ENCODE results near the gene FSCN2. TPM values are rescaled to one million over a fixed set of nuclear protein-coding genes. Genes with fewer than 3 reads are reported as not detected.

Gene FSCN2
- total RNA-seq, 1 experiment from 2014 or later = 1.2 TPM

GRCh38 chr17:81493198-81494038 is 34.8 kb upstream of the FSCN2 start:
- POLR2A ChIA-PET = interaction anchor here (0.6 to 1.0 kb wide), 2 partner anchors 9 to 15 kb away, joined by 5 read pairs; no protein-coding TSS in a partner anchor
- Histone ChIP-seq H3K4me1 (ENCODE audit: control insufficient read depth, insufficient read depth, low read length) (peaks cover 25% of the 10 kb centered on the region), H3K9me3 (ENCODE audit: control insufficient read depth, insufficient read depth, low read depth, low read length) (no peaks in the 10 kb centered on the region), H3K27me3 (ENCODE audit: control insufficient read depth, insufficient read depth, low read length) (no peaks in the 10 kb centered on the region), H3K27ac (ENCODE audit: low read length) (no peak overlapping the region), H3K4me3 (ENCODE audit: low read depth in 2 of 2, low read length in 2 of 2) (no peak overlapping the region), H3K36me3 (ENCODE audit: control insufficient read depth, insufficient read depth, low read length) (no peaks in the 10 kb centered on the region; the same call in 1 of the 2 replicates)
- no peak for ATAC-seq
- CTCF ChIA-PET = no interaction called here
- DNase-seq (ENCODE audit: low read depth, low spot score) = no peak
- intact Hi-C loops (cut with micrococcal nuclease; ENCODE audit: unreplicated experiment) (no loop called here), in situ Hi-C loops (cut with HindIII; ENCODE audit: low pct_unique_long_range_greater_than_20kb, low sequenced_read_pairs) (no loop called here)
- no TSS peak for BruUV-seq (replicated peaks)
- TF ChIP-seq POLR2AphosphoS5 (IDR thresholded peaks at IDR 0.05; ENCODE audit: low read depth, low read length) = no peak
- TF ChIP-seq, protein P1, sequence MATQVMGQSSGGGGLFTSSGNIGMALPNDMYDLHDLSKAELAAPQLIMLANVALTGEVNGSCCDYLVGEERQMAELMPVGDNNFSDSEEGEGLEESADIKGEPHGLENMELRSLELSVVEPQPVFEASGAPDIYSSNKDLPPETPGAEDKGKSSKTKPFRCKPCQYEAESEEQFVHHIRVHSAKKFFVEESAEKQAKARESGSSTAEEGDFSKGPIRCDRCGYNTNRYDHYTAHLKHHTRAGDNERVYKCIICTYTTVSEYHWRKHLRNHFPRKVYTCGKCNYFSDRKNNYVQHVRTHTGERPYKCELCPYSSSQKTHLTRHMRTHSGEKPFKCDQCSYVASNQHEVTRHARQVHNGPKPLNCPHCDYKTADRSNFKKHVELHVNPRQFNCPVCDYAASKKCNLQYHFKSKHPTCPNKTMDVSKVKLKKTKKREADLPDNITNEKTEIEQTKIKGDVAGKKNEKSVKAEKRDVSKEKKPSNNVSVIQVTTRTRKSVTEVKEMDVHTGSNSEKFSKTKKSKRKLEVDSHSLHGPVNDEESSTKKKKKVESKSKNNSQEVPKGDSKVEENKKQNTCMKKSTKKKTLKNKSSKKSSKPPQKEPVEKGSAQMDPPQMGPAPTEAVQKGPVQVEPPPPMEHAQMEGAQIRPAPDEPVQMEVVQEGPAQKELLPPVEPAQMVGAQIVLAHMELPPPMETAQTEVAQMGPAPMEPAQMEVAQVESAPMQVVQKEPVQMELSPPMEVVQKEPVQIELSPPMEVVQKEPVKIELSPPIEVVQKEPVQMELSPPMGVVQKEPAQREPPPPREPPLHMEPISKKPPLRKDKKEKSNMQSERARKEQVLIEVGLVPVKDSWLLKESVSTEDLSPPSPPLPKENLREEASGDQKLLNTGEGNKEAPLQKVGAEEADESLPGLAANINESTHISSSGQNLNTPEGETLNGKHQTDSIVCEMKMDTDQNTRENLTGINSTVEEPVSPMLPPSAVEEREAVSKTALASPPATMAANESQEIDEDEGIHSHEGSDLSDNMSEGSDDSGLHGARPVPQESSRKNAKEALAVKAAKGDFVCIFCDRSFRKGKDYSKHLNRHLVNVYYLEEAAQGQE (IDR thresholded peaks at IDR 0.05; ENCODE audit: insufficient read depth in 1 of 2, low read depth in 2 of 2, low read length in 1 of 2) = no peak
- TF ChIP-seq, protein P2, sequence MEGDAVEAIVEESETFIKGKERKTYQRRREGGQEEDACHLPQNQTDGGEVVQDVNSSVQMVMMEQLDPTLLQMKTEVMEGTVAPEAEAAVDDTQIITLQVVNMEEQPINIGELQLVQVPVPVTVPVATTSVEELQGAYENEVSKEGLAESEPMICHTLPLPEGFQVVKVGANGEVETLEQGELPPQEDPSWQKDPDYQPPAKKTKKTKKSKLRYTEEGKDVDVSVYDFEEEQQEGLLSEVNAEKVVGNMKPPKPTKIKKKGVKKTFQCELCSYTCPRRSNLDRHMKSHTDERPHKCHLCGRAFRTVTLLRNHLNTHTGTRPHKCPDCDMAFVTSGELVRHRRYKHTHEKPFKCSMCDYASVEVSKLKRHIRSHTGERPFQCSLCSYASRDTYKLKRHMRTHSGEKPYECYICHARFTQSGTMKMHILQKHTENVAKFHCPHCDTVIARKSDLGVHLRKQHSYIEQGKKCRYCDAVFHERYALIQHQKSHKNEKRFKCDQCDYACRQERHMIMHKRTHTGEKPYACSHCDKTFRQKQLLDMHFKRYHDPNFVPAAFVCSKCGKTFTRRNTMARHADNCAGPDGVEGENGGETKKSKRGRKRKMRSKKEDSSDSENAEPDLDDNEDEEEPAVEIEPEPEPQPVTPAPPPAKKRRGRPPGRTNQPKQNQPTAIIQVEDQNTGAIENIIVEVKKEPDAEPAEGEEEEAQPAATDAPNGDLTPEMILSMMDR (IDR thresholded peaks at IDR 0.05) = no peak
- no peak for TF ChIP-seq TCF7L2 (IDR thresholded peaks at IDR 0.05; ENCODE audit: low read depth, low read length)
- no peak for TF ChIP-seq SIN3A (IDR thresholded peaks at IDR 0.05; ENCODE audit: borderline replicate concordance, insufficient read depth, low read depth, low read length)

GRCh38 chr17:81494626-81495377 is 33.4 kb upstream of the FSCN2 start:
- ATAC-seq (0 out of 2 replicates have a peak, but pooled peaks have one; percentile 17), DNase-seq (ENCODE audit: low read depth, low spot score) (no peak)
- no peaks in the 10 kb centered on the region for H3K9me3 ChIP-seq (ENCODE audit: control insufficient read depth, insufficient read depth, low read depth, low read length)
- no peak overlapping the region for H3K27ac ChIP-seq (ENCODE audit: low read length)
- no peaks in the 10 kb centered on the region for H3K36me3 ChIP-seq (ENCODE audit: control insufficient read depth, insufficient read depth, low read length)
- no peak overlapping the region for H3K4me3 ChIP-seq (ENCODE audit: low read depth in 2 of 2, low read length in 2 of 2)
- no TSS peak for BruUV-seq (replicated peaks)
- ChIA-PET CTCF (no interaction called here), POLR2A (interaction anchor here (0.7 to 1.0 kb wide), 2 partner anchors 14 to 22 kb away, joined by 4 to 5 read pairs; no protein-coding TSS in a partner anchor)
- H3K4me1 ChIP-seq (ENCODE audit: control insufficient read depth, insufficient read depth, low read length) = peaks cover 16% of the 10 kb centered on the region
- TF ChIP-seq POLR2AphosphoS5 (IDR thresholded peaks at IDR 0.05; ENCODE audit: low read depth, low read length) = no peak
- TF ChIP-seq TCF7L2 (IDR thresholded peaks at IDR 0.05; ENCODE audit: low read depth, low read length) = no peak
- no peaks in the 10 kb centered on the region for H3K27me3 ChIP-seq (ENCODE audit: control insufficient read depth, insufficient read depth, low read length)
- in situ Hi-C loops (cut with HindIII; ENCODE audit: low pct_unique_long_range_greater_than_20kb, low sequenced_read_pairs) (no loop called here), intact Hi-C loops (cut with micrococcal nuclease; ENCODE audit: unreplicated experiment) (no loop called here)

Measured in Panc1 (cell line).